K562 (cell line): ENCODE results near the gene MTHFSD. TPM values are rescaled to one million over a fixed set of nuclear protein-coding genes. Genes with fewer than 3 reads are reported as not detected.

Source experiments
- ATAC-seq: fragments of 200-7000 bp; cut with Tn5 transposase; 3 replicates; pipeline ENCODE4 v1.9.1; 2020; ENCODE audit warnings: moderate library complexity
- BruUV-seq: library from RNA; stranded (reverse); fragments of 400-500 nt; replicated peaks from 2 replicates; lab custom pipeline; 2021; lab: Mats Ljungman, UMichigan
- CTCF ChIA-PET: fragments of 300-600 bp; formaldehyde crosslinking; extraction: SDS; loops from one replicate; lab custom pipeline; 2021; ENCODE audit warnings: low intra/inter-chr PET ratio; lab: Yijun Ruan, JAX
- POLR2A ChIA-PET: fragments of 300-600, 350-650 bp; sonication (Branson Sonifier 250); formaldehyde crosslinking; extraction: SDS; loops from one replicate; lab custom pipeline; 2021; ENCODE audit warnings: antibody characterized with exemption, inconsistent platforms; lab: Yijun Ruan, JAX
- DNase-seq, 4 experiments: peaks; one replicate each; pipeline versions ENCODE4 v3.0.0 to v3.0.0-alpha.2; 2011 to 2018; ENCODE audit warnings: low spot score in 3 of 4, mixed read lengths in 3 of 4; ENCODE audit errors: extremely low read depth in 1 of 4
- FAIRE-seq: peaks from 2 replicates; lab custom pipeline; 2011; peaks lifted over from hg19 to GRCh38; lab: Jason Lieb, UNC
- H2AFZ ChIP-seq: 2 replicates; pipeline ENCODE4 v1.6.0; 2011; ENCODE audit warnings: low read depth, low read length, control low read depth, inconsistent platforms
- H3K27ac ChIP-seq: fragments of 200-600 bp; 3 replicates; pipeline ENCODE4 v1.8.0; 2011; ENCODE audit warnings: low read depth, mild to moderate bottlenecking, control low read depth, inconsistent platforms, low read length, moderate library complexity, mixed read lengths; ENCODE audit errors: extremely low read depth
- H3K27me3 ChIP-seq, 2 experiments: fragments of 300-600 bp in 1 of 2; 2 replicates in 1 of 2; 3 replicates in 1 of 2; pipeline versions ENCODE4 v1.6.0 to v1.8.0; 2011; ENCODE audit warnings: inconsistent platforms in 2 of 2, low read length in 2 of 2, mild to moderate bottlenecking in 1 of 2, mixed read lengths in 1 of 2, moderate library complexity in 1 of 2; ENCODE audit not compliant: control insufficient read depth in 2 of 2, insufficient read depth in 2 of 2
- H3K36me3 ChIP-seq: fragments of 300-600 bp; 3 replicates; pipeline ENCODE4 v1.8.0; 2011; ENCODE audit warnings: mild to moderate bottlenecking, low read length, inconsistent platforms; ENCODE audit not compliant: control insufficient read depth, insufficient read depth
- H3K4me1 ChIP-seq, 2 experiments: fragments of 200-600 bp in 1 of 2; replicated peaks in 1 of 2; 2 replicates in 1 of 2; 3 replicates in 1 of 2; pipeline versions ENCODE4 v1.5.1 to v1.8.0; 2011; ENCODE audit warnings: inconsistent platforms in 2 of 2, low read length in 2 of 2, mild to moderate bottlenecking in 1 of 2, mixed read lengths in 1 of 2, moderate library complexity in 1 of 2; ENCODE audit not compliant: control insufficient read depth in 2 of 2, insufficient read depth in 2 of 2
- H3K4me2 ChIP-seq: 2 replicates; pipeline ENCODE4 v1.6.1; 2011; ENCODE audit warnings: low read length, control low read depth, inconsistent platforms, mixed read lengths; ENCODE audit not compliant: insufficient read depth
- H3K4me3 ChIP-seq: fragments of 200-600 bp; sonication (generic), shearing (Covaris generic); 2 replicates; pipeline ENCODE4 v1.5.1; 2016; ENCODE audit warnings: control low read depth, inconsistent platforms
- H3K79me2 ChIP-seq: fragments of 200-600 bp; 3 replicates; pipeline ENCODE4 v1.8.0; 2011; ENCODE audit warnings: low read length, inconsistent platforms; ENCODE audit not compliant: control insufficient read depth, insufficient read depth
- H3K9ac ChIP-seq, 2 experiments: 2 replicates each; pipeline versions ENCODE4 v1.6.0 to v1.6.1; 2011; ENCODE audit warnings: low read depth in 2 of 2, low read length in 2 of 2, control low read depth in 1 of 2, inconsistent platforms in 1 of 2, mild to moderate bottlenecking in 1 of 2, mixed read lengths in 1 of 2; ENCODE audit not compliant: insufficient read depth in 1 of 2
- H3K9me1 ChIP-seq: one replicate; pipeline ENCODE4 v1.6.0; 2011; ENCODE audit warnings: inconsistent platforms, mild to moderate bottlenecking, low read length, moderate library complexity; ENCODE audit not compliant: control insufficient read depth, insufficient read depth
- H3K9me3 ChIP-seq: replicated peaks from 2 replicates; pipeline ENCODE4 v1.5.1; 2011; ENCODE audit warnings: low read depth, low read length, inconsistent platforms; ENCODE audit not compliant: control insufficient read depth, insufficient read depth
- H4K20me1 ChIP-seq: replicated peaks from 2 replicates; pipeline ENCODE4 v1.6.1; 2011; ENCODE audit warnings: low read length, inconsistent platforms, mixed read lengths; ENCODE audit not compliant: control insufficient read depth, insufficient read depth
- ESRRB ChIP-seq: fragments of 250-450 bp; sonication (Bioruptor Pico); IDR thresholded peaks from 2 replicates; pipeline ENCODE4 v1.5.0; 2020; ENCODE audit warnings: mild to moderate bottlenecking, moderate library complexity, borderline replicate concordance
- ZEB2 ChIP-seq: fragments of 450-650 bp; IDR thresholded peaks from 2 replicates; pipeline ENCODE4 v1.6.1; 2016
- ZNF146 ChIP-seq: IDR thresholded peaks from one replicate; pipeline ENCODE4 v1.6.1; 2018; ENCODE audit warnings: missing compliant biosample characterization; ENCODE audit not compliant: unreplicated experiment
- ZNF384 ChIP-seq: IDR thresholded peaks from 2 replicates; pipeline ENCODE4 v1.6.1; 2012; ENCODE audit warnings: low read depth, low read length, improper control_type of control experiment
- ZNF431 ChIP-seq: sonication (generic); formaldehyde crosslinking; IDR thresholded peaks from 2 replicates; pipeline ENCODE4 v1.8.0; 2022; ENCODE audit warnings: mild to moderate bottlenecking, missing genetic modification reagents
- ZSCAN29 ChIP-seq: fragments of 450-650 bp; IDR thresholded peaks from 2 replicates; pipeline ENCODE4 v1.6.1; 2017
- WGBS: fragments of 100-300 bp; shearing (Covaris generic); methylation state at CpG from one replicate; pipeline ENCODE4 v1.1.6; 2016; ENCODE audit warnings: low coverage, mixed read lengths; ENCODE audit not compliant: insufficient coverage; ENCODE audit errors: missing lambda C conversion rate; 5-methylcytosine and 5-hydroxymethylcytosine counted together
- in situ Hi-C: fragments of 300-500 bp; cut with MboI; formaldehyde crosslinking; loops from 4 replicates; pipeline ENCODE4 v1.15.0; 2018; ENCODE audit warnings: inconsistent platforms, mixed read lengths
- intact Hi-C: fragments of 100-400 bp; cut with micrococcal nuclease; formaldehyde crosslinking; loops from 2 replicates; pipeline ENCODE4 v1.14.2; 2022
- polyA plus RNA-seq, 8 experiments: library from polyadenylated mRNA; depleted of rRNA in 4 of 8; stranded (reverse) in 5 of 8; unstranded in 3 of 8; fragments of >200 nt; fragmentation: Nextera tagmentation in 2 of 8; fragmentation: Illumina TruSeq in 1 of 8; extraction: Ambion mirVana in 2 of 8; extraction: Trizol in 1 of 8; gene quantifications; 2 replicates each; pipeline versions ENCODE4 v1.2.1 to v1.2.3, GENCODE V29; 2011 to 2014; ENCODE audit warnings: inconsistent platforms in 1 of 8, missing spikeins in 1 of 8
- total RNA-seq, 7 experiments: library from RNA; depleted of rRNA in 6 of 7; stranded (reverse); fragments of >200 nt in 6 of 7; fragmentation: Illumina TruSeq in 2 of 7; extraction: Trizol in 2 of 7; gene quantifications; 2 replicates each; pipeline versions ENCODE4 v1.2.1 to v1.2.3, GENCODE V29; 2011 to 2021; ENCODE audit warnings: low replicate concordance in 1 of 7
- TF ChIP-seq, protein P1 (sequence below): fragments of 250-450 bp; sonication (Bioruptor Pico); IDR thresholded peaks from 2 replicates; pipeline ENCODE4 v1.5.0; 2021; ENCODE audit warnings: mild to moderate bottlenecking, borderline replicate concordance
- TF ChIP-seq, protein P2 (sequence below): fragments of 450-650 bp; IDR thresholded peaks from 2 replicates; pipeline ENCODE4 v1.6.1; 2016; ENCODE audit warnings: antibody characterized with exemption

MTHFSD gene
- total and polyA plus RNA-seq, 9 of the 15 experiments (the other 6 are each of a cell fraction or from before 2014, with no cell fraction given), result 3.2 to 20.2 (median 12.0) TPM

- TF ChIP-seq ZNF146 (CRISPR knock-in tag) (no peak), ZNF431 (CRISPR knock-in tag) (no peak), ZEB2 (no peak), ZNF384 (no peak)
- TF ChIP-seq, protein P1, sequence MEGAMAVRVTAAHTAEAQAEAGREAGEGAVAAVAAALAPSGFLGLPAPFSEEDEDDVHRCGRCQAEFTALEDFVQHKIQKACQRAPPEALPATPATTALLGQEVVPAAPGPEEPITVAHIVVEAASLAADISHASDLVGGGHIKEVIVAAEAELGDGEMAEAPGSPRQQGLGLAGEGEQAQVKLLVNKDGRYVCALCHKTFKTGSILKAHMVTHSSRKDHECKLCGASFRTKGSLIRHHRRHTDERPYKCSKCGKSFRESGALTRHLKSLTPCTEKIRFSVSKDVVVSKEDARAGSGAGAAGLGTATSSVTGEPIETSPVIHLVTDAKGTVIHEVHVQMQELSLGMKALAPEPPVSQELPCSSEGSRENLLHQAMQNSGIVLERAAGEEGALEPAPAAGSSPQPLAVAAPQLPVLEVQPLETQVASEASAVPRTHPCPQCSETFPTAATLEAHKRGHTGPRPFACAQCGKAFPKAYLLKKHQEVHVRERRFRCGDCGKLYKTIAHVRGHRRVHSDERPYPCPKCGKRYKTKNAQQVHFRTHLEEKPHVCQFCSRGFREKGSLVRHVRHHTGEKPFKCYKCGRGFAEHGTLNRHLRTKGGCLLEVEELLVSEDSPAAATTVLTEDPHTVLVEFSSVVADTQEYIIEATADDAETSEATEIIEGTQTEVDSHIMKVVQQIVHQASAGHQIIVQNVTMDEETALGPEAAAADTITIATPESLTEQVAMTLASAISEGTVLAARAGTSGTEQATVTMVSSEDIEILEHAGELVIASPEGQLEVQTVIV, result no peak
- TF ChIP-seq, all 486 proteins: peak for 0
Measured at GRCh38 chr16:86498671-86499439, 56.2 kb downstream of the MTHFSD start (continued).

GRCh38 chr16:86498155-86498670 lies 56.8 kb downstream of the MTHFSD start:
- no TSS peak for BruUV-seq
- Histone ChIP-seq H3K4me1 (peaks cover 0 to 3% of the 10 kb centered on the region in 2 experiments; a peak in 2 of 5 replicates), H3K4me3 (no peak overlapping the region), H3K36me3 (no peaks in the 10 kb centered on the region), H3K79me2 (no peaks in the 10 kb centered on the region), H3K27ac (no peak overlapping the region), H3K9me1 (no peaks in the 10 kb centered on the region), H4K20me1 (peaks cover 10% of the 10 kb centered on the region; the same call in 1 of the 2 replicates), H3K9me3 (no peaks in the 10 kb centered on the region), H3K27me3 (peaks cover 39 to 81% of the 10 kb centered on the region in 2 experiments)
- ChIA-PET CTCF (no interaction called here), POLR2A (interaction anchor here (0.5 kb wide), 1 partner anchor 92 kb away, joined by 3 read pairs; no protein-coding TSS in a partner anchor)
- intact Hi-C loops, result no loop called here
- DNase-seq (no peak), ATAC-seq (no peak)
- TF ChIP-seq, protein P2, sequence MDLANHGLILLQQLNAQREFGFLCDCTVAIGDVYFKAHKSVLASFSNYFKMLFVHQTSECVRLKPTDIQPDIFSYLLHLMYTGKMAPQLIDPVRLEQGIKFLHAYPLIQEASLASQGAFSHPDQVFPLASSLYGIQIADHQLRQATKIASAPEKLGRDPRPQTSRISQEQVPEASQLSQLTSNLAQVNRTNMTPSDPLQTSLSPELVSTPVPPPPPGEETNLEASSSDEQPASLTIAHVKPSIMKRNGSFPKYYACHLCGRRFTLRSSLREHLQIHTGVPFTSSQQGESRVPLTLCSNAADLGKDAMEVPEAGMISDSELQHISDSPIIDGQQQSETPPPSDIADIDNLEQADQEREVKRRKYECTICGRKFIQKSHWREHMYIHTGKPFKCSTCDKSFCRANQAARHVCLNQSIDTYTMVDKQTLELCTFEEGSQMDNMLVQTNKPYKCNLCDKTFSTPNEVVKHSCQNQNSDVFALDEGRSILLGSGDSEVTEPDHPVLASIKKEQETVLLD, result no peak
- TF ChIP-seq ESRRB (CRISPR knock-in tag) (no peak), ZSCAN29 (peak; percentile 97)
- TF ChIP-seq, all 486 proteins: peak for 1
- Histone ChIP-seq H3K4me2 (no peak overlapping the region), H3K9ac (no peak overlapping the region), H2AFZ (no peak overlapping the region)
- no peak for FAIRE-seq
- 3% methylated on average over 23 of the region's 29 CpGs for WGBS
- in situ Hi-C loops, result no loop called here
